Measurements from ENCODE around the gene ACSM4.

- TF ChIP-seq CTCF (IDR thresholded peaks at IDR 0.05; ENCODE audit: insufficient read depth, low read length, poor library complexity, severe bottlenecking), result no peak
- no peak for TF ChIP-seq EZH2phosphoT487 (conservative IDR thresholded peaks at IDR 0.05; ENCODE audit: low read length)
These were observed 69.4 kb downstream of the ACSM4 start for GRCh38 chr12:7373226-7373625.

Measured in SU-DHL-6 (cell line).